ENCODE measurements around the gene HERPUD2. TPM values are rescaled to one million over a fixed set of nuclear protein-coding genes. Genes with fewer than 3 reads are reported as not detected.

Gene HERPUD2
- total and polyA plus RNA-seq, 2 of the 8 experiments (the other 6 are each of a cell fraction or from before 2014, with no cell fraction given), result 18.3 to 27.3 TPM

GRCh38 chr7:35701287-35701900, 6.5 kb upstream of the HERPUD2 start:
- no peak overlapping the region for H3K27ac ChIP-seq (ENCODE audit: low read depth, low read length)
- H3K23me2 ChIP-seq (ENCODE audit: low read depth, low read length), result no peaks in the 10 kb centered on the region
- 68% methylated on average over 1 of the region's 1 CpG; no CpG with 5 or more reads in 1 of the 2 experiments for WGBS, 2 experiments (ENCODE audit: extremely low coverage in 1 of 2, insufficient coverage in 1 of 2, insufficient read length in 1 of 2, insufficient replicate concordance in 2 of 2, low coverage in 1 of 2, low lambda C conversion rate in 2 of 2, missing lambda C conversion rate in 1 of 2)
- CTCF ChIA-PET (ENCODE audit: partially characterized antibody), result interaction anchor here (4.2 kb wide), 1 partner anchor 9 kb away, joined by 23 read pairs; no protein-coding TSS in a partner anchor
- H2AFZ ChIP-seq (ENCODE audit: low read length), result no peak overlapping the region
- H3K79me1 ChIP-seq (ENCODE audit: low read depth, low read length), result no peaks in the 10 kb centered on the region
- H3K14ac ChIP-seq (ENCODE audit: insufficient read length), result no peak overlapping the region
- no peak overlapping the region for H3K4me2 ChIP-seq (ENCODE audit: insufficient read depth in 1 of 2, low read depth in 2 of 2, low read length in 2 of 2)
- H2AK5ac ChIP-seq (ENCODE audit: low read depth, low read length), result no peak overlapping the region
- H3K4me3 ChIP-seq (ENCODE audit: extremely low read depth in 1 of 4, insufficient read depth in 2 of 4, low read depth in 3 of 4, low read length in 4 of 4), result no peak overlapping the region
- no peak overlapping the region for H3K56ac ChIP-seq (replicated peaks; ENCODE audit: insufficient read length, low read depth, low read length)
- no peak overlapping the region for H4K8ac ChIP-seq (ENCODE audit: extremely low read depth, insufficient read depth, low read length)
- no peak overlapping the region for H2BK12ac ChIP-seq (ENCODE audit: low read depth, low read length)
- no peaks in the 10 kb centered on the region for H3K27me3 ChIP-seq (replicated peaks in 1 of 4; ENCODE audit: control insufficient read depth in 3 of 4, extremely low read depth in 1 of 4, insufficient read depth in 3 of 4, low read length in 3 of 4)
- H4K91ac ChIP-seq (replicated peaks; ENCODE audit: insufficient read length, low read length), result no peak overlapping the region
- no peak for TF ChIP-seq JUND (IDR thresholded peaks at IDR 0.05; ENCODE audit: low read length)
- TF ChIP-seq ASH2L (IDR thresholded peaks at IDR 0.05; ENCODE audit: low read length), result no peak
- no peak for TF ChIP-seq MAFK (IDR thresholded peaks at IDR 0.05; ENCODE audit: low read depth, low read length)
- no peak for TF ChIP-seq SIX5 (IDR thresholded peaks at IDR 0.05; ENCODE audit: low read depth, low read length)
- no peak for TF ChIP-seq MAX (IDR thresholded peaks at IDR 0.05)
- no peak for TF ChIP-seq RXRA (IDR thresholded peaks at IDR 0.05; ENCODE audit: insufficient read depth, low read depth, low read length)
- TF ChIP-seq, protein P1, sequence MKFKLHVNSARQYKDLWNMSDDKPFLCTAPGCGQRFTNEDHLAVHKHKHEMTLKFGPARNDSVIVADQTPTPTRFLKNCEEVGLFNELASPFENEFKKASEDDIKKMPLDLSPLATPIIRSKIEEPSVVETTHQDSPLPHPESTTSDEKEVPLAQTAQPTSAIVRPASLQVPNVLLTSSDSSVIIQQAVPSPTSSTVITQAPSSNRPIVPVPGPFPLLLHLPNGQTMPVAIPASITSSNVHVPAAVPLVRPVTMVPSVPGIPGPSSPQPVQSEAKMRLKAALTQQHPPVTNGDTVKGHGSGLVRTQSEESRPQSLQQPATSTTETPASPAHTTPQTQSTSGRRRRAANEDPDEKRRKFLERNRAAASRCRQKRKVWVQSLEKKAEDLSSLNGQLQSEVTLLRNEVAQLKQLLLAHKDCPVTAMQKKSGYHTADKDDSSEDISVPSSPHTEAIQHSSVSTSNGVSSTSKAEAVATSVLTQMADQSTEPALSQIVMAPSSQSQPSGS (IDR thresholded peaks at IDR 0.05; ENCODE audit: low read length), result no peak
- no peak for TF ChIP-seq NRF1 (IDR thresholded peaks at IDR 0.05; ENCODE audit: low read depth, low read length)
- TF ChIP-seq SRF (IDR thresholded peaks at IDR 0.05; ENCODE audit: low read depth, low read length), result no peak
- no peak for TF ChIP-seq POLR2AphosphoS5 (IDR thresholded peaks at IDR 0.05; ENCODE audit: low read depth, low read length)
- no peak for TF ChIP-seq TBP (IDR thresholded peaks at IDR 0.05; ENCODE audit: low read depth, low read length)
- DNase-seq (ENCODE audit: low read depth in 1 of 2, low spot score in 2 of 2) (no peak), FAIRE-seq (no peak)
- POLR2A ChIA-PET (ENCODE audit: partially characterized antibody), result no interaction called here
- H2BK20ac ChIP-seq (ENCODE audit: low read length), result no peak overlapping the region
- no peak overlapping the region for H3K18ac ChIP-seq (ENCODE audit: extremely low read depth, low read length)
- H4K5ac ChIP-seq (ENCODE audit: insufficient read length, low read depth, low read length), result no peak overlapping the region
- no peaks in the 10 kb centered on the region for H3K79me2 ChIP-seq (ENCODE audit: control insufficient read depth in 1 of 2, insufficient read depth in 2 of 2, low read length in 2 of 2)
- no peaks in the 10 kb centered on the region; a peak in 1 of 7 replicates for H3K4me1 ChIP-seq (replicated peaks in 1 of 4; ENCODE audit: control insufficient read depth in 3 of 4, insufficient read depth in 4 of 4, low read length in 3 of 4)
- no peak overlapping the region for H3K4ac ChIP-seq (replicated peaks; ENCODE audit: insufficient read length, low read depth, low read length)
- H2BK15ac ChIP-seq (ENCODE audit: low read length), result no peak overlapping the region
- peaks cover 0 to 3% of the 10 kb centered on the region in 2 experiments; a peak in 1 of 4 replicates for H3K9me3 ChIP-seq (ENCODE audit: insufficient read depth in 2 of 2, low read depth in 1 of 2, low read length in 1 of 2)
- peaks cover 0 to 3% (median 0%) of the 10 kb centered on the region in 4 experiments; a peak in 1 of 8 replicates for H3K36me3 ChIP-seq (ENCODE audit: control insufficient read depth in 2 of 4, insufficient read depth in 4 of 4, low read length in 3 of 4)
- no peak overlapping the region for H2BK120ac ChIP-seq (replicated peaks; ENCODE audit: low read depth, low read length)
- H2BK5ac ChIP-seq (ENCODE audit: low read depth, low read length), result no peak overlapping the region
- no peak overlapping the region for H3K23ac ChIP-seq (ENCODE audit: insufficient read length)
- H3K9ac ChIP-seq (replicated peaks in 1 of 4; ENCODE audit: extremely low read depth in 1 of 4, low read depth in 3 of 4, low read length in 3 of 4), result no peak overlapping the region
- H4K20me1 ChIP-seq (replicated peaks in 1 of 2; ENCODE audit: control insufficient read depth in 1 of 2, insufficient read depth in 2 of 2, low read length in 2 of 2), result no peaks in the 10 kb centered on the region

All from H1 (cell line).